ENCODE measurements around the gene C1QL1. TPM values are rescaled to one million over a fixed set of nuclear protein-coding genes. Genes with fewer than 3 reads are reported as not detected.

The C1QL1 gene
- total and polyA plus RNA-seq, 9 of the 15 experiments (the other 6 are each of a cell fraction or from before 2014, with no cell fraction given): 0.07 to 0.12 (median 0.09) TPM; not detected in 6

- intact Hi-C loops (cut with micrococcal nuclease): no loop called here
- POLR2A ChIA-PET: interaction anchor here (0.6 to 1.4 kb wide), 2 partner anchors 9 to 451 kb away, joined by 3 read pairs; no protein-coding TSS in a partner anchor
- FAIRE-seq: no peak
These were observed 28.2 kb upstream of the C1QL1 start for GRCh38 chr17:44996304-44996703.

More at GRCh38 chr17:44996304-44996703, 28.2 kb upstream of the C1QL1 start:
- Histone ChIP-seq H3K36me3 (ENCODE audit: control insufficient read depth, insufficient read depth, low read length) (no peaks in the 10 kb centered on the region), H3K9me3 (replicated peaks; ENCODE audit: control insufficient read depth, insufficient read depth, low read depth, low read length) (no peaks in the 10 kb centered on the region), H4K20me1 (replicated peaks; ENCODE audit: control insufficient read depth, insufficient read depth, low read length) (no peaks in the 10 kb centered on the region; the same call in 1 of the 2 replicates), H2AFZ (ENCODE audit: low read depth, low read length) (no peak overlapping the region), H3K4me1 (replicated peaks in 1 of 2; ENCODE audit: control insufficient read depth in 2 of 2, insufficient read depth in 2 of 2, low read length in 2 of 2) (0 out of 5 replicates have a peak, but pooled peaks cover 0 to 3% of the 10 kb centered on the region in 2 experiments), H3K27me3 (ENCODE audit: control insufficient read depth in 2 of 2, insufficient read depth in 2 of 2, low read length in 2 of 2) (peaks cover 20 to 58% of the 10 kb centered on the region in 2 experiments; a peak in 4 of 5 replicates), H3K79me2 (ENCODE audit: control insufficient read depth, insufficient read depth, low read length) (no peaks in the 10 kb centered on the region), H3K4me2 (ENCODE audit: insufficient read depth, low read length) (no peak overlapping the region), H3K4me3 (no peak overlapping the region), H3K9ac (ENCODE audit: insufficient read depth in 1 of 2, low read depth in 2 of 2, low read length in 2 of 2) (no peak overlapping the region), H3K9me1 (ENCODE audit: control insufficient read depth, insufficient read depth, low read length) (peaks cover 2% of the 10 kb centered on the region), H3K27ac (ENCODE audit: extremely low read depth, low read depth, low read length) (no peak overlapping the region)
- CTCF ChIA-PET (ENCODE audit: low intra/inter-chr PET ratio): no interaction called here
- 8% methylated on average over 10 of the region's 10 CpGs for WGBS (ENCODE audit: insufficient coverage, low coverage, missing lambda C conversion rate)
- BruUV-seq (replicated peaks): no TSS peak
- TF ChIP-seq, protein P1, sequence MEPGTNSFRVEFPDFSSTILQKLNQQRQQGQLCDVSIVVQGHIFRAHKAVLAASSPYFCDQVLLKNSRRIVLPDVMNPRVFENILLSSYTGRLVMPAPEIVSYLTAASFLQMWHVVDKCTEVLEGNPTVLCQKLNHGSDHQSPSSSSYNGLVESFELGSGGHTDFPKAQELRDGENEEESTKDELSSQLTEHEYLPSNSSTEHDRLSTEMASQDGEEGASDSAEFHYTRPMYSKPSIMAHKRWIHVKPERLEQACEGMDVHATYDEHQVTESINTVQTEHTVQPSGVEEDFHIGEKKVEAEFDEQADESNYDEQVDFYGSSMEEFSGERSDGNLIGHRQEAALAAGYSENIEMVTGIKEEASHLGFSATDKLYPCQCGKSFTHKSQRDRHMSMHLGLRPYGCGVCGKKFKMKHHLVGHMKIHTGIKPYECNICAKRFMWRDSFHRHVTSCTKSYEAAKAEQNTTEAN (CRISPR knock-in tag; IDR thresholded peaks at IDR 0.05): no peak
- TF ChIP-seq FOXK2 (conservative IDR thresholded peaks at IDR 0.05 in 1 of 2, IDR thresholded peaks at IDR 0.05 in 1 of 2; ENCODE audit: low read depth in 2 of 2) (no peak), PML (IDR thresholded peaks at IDR 0.05; ENCODE audit: low read length) (no peak), GABPB2 (CRISPR knock-in tag; conservative IDR thresholded peaks at IDR 0.05) (no peak), MAFK (IDR thresholded peaks at IDR 0.05; ENCODE audit: low read length) (no peak), CHD1 (IDR thresholded peaks at IDR 0.05; ENCODE audit: low read length) (no peak), HOMEZ (CRISPR knock-in tag; IDR thresholded peaks at IDR 0.05) (no peak), PCBP1 (IDR thresholded peaks at IDR 0.05; ENCODE audit: low read depth, low read length, poor library complexity, severe bottlenecking) (no peak), ATF1 (CRISPR knock-in tag; IDR thresholded peaks at IDR 0.05) (no peak), ATF1 (tag; IDR thresholded peaks at IDR 0.05) (no peak), TFAM (CRISPR knock-in tag; conservative IDR thresholded peaks at IDR 0.05) (no peak), KDM1A (IDR thresholded peaks at IDR 0.05) (no peak), DIDO1 (tag; IDR thresholded peaks at IDR 0.05; ENCODE audit: low read depth) (no peak), ZNF639 (CRISPR knock-in tag; conservative IDR thresholded peaks at IDR 0.05 in 1 of 2, IDR thresholded peaks at IDR 0.05 in 1 of 2) (no peak)
- TF ChIP-seq, protein P2, sequence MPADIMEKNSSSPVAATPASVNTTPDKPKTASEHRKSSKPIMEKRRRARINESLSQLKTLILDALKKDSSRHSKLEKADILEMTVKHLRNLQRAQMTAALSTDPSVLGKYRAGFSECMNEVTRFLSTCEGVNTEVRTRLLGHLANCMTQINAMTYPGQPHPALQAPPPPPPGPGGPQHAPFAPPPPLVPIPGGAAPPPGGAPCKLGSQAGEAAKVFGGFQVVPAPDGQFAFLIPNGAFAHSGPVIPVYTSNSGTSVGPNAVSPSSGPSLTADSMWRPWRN (IDR thresholded peaks at IDR 0.05; ENCODE audit: low read depth): no peak
- in situ Hi-C loops (cut with MboI): no loop called here
- no peak for DNase-seq (ENCODE audit: extremely low read depth in 1 of 4, low spot score in 3 of 4)
- no peak for ATAC-seq

Measured in K562 (cell line).